Left renal cortex interstitium (tissue), 4 donors: ENCODE data around the gene RPS6KL1. TPM values are rescaled to one million over a fixed set of nuclear protein-coding genes. Genes with fewer than 3 reads are reported as not detected.

Source experiments
- DNase-seq, 4 donors: peaks; one replicate each; pipeline ENCODE4 v3.0.0-alpha.2; 2013; ENCODE audit warnings: low read depth in 4 of 4, low spot score in 2 of 4, missing footprints in 1 of 4
- polyA plus RNA-seq, 4 donors: library from polyadenylated mRNA; unstranded; fragments of 120-200 nt; gene quantifications; one replicate each; pipeline ENCODE4 v1.2.1, GENCODE V29; 2013; ENCODE audit not compliant: insufficient read length in 4 of 4

Gene RPS6KL1
- polyA plus RNA-seq, 4 donors, result 1.0 to 2.1 (median 1.7) TPM

DNA sequence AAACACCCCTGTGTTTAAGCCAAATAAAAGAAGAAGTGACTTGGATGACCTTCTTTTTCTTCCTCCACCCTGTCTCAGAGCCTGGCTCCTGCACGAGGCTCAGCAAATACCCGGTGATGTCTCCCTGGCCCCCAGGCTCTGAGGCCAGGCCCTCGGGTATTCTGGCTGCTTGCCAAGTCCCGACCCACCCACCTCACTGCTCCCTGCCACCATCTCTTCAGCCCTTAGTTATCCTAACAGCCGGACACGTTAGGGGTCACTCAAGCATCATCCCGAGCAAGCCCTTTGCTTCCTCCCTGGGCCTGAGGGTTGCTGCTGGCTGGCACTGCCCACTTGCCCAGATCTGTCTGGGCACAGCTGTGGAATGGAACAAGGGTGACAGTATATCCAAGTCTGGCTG, 7.2 kb downstream of the RPS6KL1 start:
- no peak for DNase-seq

DNA sequence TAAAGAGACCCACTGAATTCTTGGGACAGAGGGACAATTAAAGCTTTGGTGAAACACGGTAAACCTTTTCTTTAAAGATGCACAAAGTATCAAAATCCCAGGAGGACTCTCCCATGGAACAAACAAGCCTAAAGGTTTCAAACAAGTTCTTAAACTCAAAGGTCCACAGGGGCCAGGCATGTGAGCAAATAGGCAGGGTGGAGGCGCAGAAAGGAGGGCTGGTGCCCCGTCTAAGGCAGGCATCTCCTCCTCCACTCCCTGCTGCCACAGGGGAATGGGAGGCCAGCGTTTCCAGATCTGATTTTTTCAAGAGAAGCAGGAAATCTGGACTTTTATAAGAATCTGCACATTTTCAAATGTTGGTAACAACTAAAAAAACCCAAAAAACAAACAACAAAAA, 7.6 kb downstream of the RPS6KL1 start:
- no peak for DNase-seq

DNA sequence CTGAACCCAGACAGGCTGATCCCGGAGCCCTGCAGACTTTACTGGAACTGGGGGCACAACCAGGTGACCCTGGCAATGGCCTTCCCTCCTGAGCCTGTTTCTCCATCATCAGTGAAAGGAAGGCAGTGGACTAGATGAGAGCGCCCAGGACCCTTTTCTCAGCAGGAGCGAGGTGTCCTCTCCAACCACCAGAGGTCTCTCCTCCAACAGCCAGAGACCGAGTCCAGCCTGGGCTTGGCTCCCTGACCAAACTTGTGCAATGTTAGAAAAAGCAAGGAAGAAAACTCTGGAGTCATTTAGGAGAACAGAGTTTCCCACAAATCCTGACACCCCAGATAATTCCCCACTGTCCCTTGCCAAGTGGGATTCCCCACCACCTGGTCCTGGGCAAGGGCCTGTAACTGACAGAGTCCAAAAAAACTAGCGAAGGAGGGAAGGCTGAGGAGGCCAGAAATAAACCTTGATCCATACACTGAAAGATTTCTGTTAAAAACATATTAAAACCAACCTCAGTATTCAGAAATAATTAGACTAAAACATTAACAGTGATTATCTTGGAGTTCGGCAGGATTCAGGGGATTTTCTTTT, 9.0 kb downstream of the RPS6KL1 start:
- peak in 1 of 4 donors; percentile 56 for DNase-seq

DNA sequence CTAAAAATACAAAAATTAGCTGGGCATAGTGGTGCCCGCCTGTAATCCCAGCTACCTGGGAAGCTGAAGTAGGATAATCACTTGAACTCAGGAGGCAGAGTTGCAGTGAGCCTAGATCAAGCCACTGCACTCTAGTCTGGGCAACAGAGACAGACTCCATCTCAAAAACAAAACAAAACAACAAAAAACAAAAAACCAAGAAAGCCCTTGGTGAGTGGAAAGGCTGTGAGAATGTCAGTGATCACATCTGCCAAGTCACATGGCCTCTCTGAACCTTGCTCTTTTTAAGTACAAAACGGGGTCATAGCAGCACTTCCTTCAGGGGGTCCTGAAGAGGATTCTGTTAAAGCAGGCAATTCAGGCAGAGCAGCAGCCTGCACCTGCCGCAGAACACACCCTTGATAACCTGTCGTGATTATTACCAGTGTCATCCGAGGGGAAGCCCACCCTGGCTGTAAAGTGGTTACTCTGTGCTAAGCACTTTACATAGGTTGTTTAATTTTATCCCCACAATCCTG, 9.6 kb downstream of the RPS6KL1 start:
- no peak for DNase-seq

DNA sequence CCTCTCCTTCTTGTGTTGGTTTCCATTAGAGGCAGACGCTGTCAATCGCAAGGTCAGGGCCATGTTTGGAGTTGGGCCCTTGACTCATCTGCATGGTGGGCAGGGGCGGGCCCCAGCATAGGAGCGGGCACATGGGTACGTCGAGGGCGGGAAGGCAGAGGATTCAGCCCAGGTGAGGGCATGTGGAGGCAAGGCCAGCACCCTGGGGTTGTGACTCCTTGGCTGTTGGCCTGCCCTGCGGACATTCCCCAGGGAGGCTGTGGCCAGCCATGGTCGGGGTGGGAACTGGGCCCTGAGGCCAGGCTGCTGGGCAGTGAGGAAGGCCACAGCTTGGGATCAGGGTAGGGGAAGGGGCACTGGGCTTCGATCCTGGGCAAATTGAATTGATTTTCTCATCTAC, 10.3 kb downstream of the RPS6KL1 start:
- DNase-seq, result no peak

DNA sequence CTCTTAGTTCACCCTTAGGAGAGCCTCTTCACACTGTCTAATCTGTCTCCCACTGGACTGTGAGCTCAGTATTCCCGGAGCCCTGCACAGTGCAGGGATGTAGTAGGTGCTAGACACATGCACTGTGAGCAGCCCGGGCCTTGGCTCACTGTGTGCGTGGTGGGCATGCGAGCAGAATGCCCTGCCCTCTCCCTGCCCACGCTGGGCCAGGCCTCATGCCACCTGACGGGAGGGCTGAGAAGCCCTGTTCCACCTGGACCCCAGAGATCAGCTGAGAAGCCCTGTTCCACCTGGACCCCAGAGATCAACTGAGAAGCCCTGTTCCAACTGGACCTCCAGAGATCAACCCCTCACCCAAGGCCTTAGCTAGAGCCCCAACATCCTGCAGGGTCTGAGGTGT, 10.9 kb downstream of the RPS6KL1 start:
- DNase-seq, result no peak

DNA sequence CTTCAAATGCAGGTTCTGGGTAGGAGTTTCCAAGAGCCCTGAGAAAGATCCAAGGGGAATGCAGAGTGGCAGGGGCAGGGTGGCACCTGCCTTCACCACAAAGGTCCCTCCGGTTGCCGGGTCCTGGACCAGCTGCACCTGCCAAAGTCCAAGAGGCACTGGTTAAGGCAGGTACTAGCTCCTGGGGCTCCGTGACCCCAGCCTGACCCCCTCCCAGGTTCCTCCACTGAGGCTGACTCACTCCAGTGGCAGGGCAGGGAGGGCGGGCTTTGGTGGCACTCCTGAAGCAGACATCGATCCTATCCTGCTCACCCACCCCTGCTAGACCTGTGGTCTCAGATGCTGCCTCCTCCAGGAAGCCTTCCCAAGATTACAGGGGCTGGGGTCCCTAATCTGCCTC, 11.4 kb downstream of the RPS6KL1 start:
- DNase-seq, result no peak

DNA sequence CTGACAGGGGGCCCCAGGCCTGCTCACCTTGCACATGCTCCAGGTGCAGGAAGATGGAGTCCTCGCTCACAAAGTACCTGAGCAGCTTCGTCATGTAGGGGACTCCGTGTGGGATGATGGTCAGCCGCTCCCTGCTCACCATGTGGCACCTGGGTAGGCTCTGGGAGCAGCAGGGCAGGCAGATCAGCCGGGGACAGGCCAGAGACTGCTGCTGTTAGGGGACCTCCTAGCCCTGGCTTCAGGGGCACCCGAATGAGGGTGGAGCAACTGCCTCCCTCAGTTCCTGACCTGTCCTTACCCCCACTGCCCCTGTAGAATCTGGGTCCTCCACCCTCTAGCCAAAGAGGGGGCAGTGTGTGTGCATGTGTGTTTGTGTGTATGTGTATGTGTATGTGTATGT, 11.8 kb downstream of the RPS6KL1 start:
- DNase-seq, result no peak

DNA sequence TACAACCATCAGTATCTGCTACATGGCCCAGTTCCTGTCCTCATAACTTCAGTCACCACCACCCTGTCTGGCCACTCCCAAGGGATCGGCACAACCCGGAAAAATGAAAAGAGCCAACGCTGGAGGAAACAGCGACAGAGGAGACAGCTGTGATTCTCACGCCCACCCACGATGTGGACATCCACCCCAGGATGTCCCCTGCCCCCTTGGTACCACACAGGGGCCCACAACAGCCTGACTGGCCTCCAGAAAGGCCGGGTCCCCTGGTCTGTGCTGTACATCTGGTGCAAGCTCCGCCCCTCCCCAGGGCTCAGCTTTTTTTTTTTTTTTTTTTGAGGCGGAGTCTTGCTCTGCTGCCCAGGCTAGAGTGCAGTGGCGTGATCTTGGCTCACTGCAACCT, 12.5 kb downstream of the RPS6KL1 start:
- no peak for DNase-seq

DNA sequence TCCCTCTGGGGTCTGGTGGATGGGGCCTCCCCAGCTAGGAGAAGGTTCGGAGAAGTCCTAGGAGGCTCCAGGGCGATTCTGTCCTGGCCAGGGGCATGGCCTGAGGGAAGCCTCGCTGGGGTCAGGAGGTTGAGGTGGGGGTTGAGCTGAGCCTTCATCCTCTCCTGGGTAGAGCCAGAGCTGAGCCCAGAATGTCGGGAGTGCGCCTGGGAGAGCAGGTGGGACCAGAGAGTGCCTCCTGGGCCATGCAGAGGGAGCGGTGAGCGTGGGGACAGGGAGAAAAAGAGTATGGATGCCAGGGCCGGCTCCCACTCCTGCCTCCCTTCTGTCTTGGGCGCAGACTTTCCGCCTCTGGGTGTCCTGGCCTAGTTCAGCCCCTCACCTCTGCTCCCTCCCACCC, 13.1 kb downstream of the RPS6KL1 start:
- DNase-seq, result no peak

DNA sequence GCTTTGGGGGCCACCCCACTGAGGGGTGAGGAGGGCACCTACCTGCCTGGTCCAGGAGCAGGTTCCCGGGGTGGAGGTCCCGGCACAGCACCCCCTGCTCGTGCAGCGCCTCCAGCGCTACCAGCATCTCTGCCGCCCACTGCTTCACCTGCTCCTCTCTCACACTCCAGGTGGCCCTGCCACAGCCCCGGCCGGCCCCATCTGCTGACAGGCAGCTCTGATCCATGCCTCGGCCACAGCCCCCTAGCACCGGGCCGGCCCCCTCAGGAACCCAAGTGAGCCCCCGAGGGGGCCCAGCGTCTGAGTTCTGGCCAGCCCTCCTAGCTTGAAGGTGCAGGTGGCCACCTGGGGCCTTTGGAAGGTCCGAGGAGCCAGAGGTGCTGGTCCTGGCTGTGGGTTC, 13.6 kb downstream of the RPS6KL1 start:
- no peak for DNase-seq

DNA sequence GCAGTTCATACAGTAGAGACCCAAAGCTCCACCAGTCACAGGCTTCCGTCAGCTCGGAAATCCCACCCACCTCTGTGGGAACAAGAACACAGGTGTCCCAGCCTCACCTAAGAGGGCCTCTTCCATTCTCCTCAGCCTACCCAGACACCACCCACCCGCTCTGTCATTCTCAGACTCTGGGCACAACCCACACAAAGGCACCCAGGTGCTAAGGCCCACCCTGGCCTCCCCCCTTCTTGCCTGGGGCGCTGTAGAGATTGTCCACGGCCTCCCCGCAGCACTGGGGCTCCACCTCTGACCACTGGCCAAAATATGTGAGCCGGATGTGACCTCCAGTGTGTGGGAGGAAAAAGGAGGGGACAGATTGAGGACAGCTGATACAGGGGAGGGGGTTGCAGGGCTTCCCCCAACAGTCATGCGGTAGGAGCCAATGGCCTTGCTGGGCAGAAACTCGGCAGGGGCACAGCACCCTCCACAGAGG, 14.2 kb downstream of the RPS6KL1 start:
- DNase-seq, result no peak

DNA sequence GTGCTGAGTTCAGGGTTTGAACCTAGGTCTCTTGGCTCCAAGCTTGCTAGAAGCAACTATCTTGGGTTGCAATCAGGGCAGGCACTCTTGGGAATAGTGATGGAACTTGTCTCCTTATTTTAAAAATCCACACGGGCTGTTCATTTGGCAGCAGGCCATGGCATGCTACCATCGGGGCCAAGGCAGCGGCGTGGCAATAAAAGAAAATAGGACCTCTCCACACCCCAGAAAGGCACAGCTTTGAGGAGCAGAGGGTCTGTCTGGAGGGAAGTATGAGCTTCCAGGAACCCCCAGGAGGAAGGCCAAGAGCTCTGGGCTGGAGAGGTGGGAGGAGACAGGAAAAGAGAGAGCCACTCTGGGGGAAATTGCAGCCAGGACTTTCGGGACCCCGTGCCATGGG, 15.3 kb downstream of the RPS6KL1 start:
- DNase-seq, result no peak

DNA sequence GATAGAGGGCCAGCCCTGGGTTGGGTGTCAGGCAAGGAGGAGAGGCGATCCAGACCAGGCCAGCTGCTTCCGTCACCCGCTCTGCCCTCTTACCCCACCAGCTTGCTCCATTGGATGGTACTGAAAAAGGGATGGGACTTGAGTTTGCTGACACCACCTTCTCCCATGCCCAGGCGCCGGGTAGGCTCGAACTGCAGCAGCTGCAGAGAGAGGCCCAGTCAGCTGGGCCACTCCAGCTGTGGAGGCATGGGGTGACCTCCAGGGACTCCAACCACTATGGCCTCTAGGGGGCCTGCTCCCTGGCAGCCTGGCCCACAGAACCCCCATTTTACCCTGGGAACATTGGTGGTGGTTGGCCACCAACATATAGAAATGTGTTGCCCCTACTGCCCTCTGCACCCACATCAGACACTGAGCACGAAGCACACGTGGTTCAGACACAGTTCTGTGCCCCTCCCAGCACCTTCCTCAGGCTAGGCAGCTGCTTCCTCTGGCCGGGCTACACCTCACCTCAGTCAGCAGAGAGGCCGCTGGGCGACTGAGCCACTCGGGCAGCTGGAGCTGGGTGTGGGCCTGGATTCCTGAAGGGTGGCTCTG, 16.0 kb downstream of the RPS6KL1 start:
- no peak for DNase-seq

DNA sequence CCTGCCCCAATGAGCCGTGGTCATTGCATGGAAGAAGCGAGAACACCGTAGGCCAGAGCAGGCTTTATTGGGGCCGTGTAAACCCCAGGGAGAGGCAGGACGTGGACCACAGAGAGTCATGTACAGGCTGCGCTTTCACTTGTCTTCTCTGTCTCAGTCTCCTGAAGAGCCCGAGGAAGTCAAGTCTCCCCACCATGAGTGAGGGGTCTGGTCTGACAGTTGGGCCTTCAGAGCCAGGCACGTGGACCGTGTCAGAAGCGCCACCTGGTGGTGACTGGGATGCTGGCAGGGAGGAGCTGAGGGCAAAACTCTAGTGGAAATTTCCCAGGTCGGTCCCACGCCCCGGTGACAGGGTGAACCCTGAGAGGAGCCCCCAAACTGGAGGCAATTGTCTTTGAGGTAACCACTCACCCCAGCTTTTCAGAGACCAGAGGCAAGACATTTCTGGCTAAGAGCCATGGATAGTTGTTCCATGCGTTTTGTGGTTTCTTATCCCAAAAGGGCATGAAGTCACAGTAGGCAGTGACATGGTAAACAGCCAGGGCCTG, 17.4 kb downstream of the RPS6KL1 start:
- no peak for DNase-seq

DNA sequence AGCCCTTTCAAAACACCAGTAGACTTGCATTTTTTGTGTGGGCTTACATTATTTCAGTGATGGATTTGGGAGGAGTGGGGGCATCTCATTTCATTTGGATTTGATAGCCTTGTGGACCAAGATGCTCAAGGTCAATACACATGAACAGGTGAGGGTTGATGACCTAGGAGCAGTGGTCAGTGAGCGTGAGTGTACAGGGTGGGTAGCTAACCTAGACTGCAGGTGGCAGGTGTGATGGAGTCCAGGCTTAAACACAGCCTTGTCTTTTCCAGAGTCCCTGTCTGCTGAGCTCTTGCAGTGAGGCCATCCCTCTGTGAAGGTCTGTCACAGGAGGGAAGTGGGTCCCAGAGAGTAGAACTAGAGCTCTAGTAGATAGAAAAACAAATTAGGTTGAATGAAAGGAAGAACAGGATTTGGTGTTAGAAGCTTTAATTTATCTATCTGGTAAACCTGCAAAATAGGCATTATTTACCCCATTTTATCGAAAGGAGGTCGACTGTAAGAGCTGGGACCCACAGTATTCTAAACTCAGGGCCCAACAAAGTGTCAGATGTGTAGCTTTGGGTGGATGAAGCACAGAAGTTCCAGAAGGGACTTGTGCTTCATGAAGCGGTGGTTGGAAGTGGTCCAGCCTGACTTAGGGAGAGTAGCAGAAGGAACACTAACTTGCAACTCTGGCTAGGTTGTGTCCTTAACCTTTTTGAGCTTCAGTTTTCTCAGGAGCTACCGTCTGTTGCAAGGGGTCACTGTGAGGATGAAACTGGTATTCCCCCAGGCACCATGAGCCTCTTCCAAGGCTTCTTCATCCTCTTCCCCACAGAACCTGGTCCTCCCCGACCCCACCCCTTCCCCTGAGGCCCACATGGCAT, 18.2 kb downstream of the RPS6KL1 start:
- no peak for DNase-seq

DNA sequence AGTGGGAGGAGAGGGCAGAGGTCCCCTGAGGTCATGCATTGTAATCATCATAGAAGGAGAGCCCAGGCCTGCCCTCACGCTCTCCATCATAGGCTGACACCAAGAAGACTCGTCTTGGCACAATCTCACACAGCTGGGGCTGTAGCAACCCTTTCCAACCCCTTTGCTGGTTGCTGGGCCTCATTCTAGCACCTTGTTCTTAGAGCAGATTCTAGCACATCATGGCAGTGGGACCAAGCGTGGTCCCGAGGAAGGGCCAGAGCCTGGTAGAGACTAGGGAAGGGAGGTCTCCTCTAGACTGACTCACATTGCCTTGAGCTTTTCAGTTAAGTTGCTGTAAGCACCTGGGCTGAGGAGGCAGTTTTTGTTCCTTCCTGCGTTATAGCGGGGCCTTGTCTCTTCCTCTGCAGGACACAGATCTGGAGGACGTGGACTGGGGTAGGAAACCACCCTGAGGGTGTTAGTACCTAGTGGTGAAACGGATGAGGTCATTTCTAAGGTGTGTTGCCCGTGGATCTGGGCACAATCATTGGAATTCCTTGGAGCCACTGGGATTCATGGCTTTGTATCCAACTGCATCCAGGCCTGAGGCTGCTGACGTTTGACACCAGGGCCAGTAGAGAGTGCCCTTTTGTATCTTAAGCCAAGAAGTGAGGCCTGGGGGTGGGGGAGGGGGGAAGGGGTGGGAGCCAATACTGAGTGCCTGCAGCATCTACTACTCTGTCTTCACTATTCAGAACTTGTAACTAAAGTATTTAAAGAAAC, 19.9 kb downstream of the RPS6KL1 start:
- no peak for DNase-seq

DNA sequence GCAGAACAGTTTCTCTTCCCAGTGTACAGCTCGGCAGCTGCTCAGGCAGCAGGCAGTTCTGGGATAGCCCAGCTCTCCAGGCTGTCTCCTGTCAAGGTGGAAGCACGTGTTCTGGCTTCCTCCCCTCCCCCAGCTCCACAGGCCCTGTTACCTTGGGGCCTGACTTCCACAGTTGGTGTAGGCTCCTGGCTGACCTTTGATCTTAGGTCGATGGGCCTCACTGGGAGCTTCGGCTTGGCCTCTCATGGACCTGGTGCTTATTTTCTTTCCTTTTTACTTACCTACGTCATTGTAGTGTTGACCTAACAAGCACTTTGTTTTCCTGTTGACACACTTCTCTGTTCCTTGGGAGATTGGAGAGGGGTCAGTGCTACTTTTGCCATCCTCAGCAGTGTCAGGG, 24.4 kb downstream of the RPS6KL1 start:
- no peak for DNase-seq

DNA sequence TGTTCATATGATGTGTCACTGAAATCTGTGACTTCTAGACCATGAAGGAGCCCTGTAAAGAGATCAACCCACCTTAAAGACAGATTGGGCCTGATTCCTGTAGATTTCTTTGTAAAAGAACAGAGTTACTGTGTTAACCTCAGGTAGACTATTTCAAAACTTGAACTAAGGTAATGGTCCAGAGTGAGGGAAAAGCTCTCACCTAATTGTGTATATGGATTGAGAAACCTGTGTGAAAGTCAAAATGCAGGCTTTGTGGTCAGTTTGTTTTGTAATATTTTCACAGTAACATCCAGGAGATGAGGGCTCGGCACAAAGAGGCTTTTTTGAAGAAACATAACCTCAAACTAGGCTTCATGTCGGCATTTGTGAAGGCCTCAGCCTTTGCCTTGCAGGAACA, 25.0 kb downstream of the RPS6KL1 start:
- no peak for DNase-seq

DNA sequence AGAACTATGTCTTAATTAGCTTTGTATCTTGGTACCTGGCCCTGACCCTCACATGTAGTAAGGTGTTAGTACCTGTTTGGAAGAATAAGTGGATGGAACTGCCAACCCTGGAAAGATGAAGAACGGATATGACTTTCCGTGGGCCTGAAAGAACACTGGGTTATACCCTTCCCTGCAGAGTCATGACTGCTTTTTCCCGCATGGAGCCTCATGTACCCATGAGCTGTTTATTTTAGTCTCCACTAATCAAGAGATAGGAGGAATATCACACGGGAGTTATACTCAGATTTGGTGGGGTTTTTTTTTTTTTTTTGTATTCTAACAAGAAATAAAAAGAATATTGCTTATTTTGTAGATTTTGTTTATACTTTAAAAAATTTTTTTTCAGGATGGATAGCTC, 25.4 kb downstream of the RPS6KL1 start:
- DNase-seq, result no peak

DNA sequence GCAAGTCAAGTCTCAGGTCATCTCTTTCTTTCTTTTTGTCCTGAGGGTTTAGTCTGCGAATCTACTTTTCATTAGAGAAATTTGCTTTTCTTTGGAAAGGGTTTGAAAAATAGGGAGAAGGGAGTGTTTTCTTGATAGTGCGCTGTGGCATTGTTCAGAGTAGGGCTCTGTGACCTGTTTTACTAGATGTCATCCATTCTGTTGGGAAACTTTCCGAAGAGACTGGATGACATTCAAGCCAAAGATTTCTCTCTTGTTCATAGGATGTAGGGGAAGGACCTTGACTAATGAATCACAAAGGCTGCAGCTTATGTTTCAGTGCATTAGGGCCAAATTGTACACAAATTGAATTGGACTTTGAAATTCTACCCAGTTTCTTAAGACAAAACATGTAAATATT, 26.7 kb downstream of the RPS6KL1 start:
- DNase-seq, result no peak
